ENCODE data around the gene NRP1.

Gene NRP1

DNA sequence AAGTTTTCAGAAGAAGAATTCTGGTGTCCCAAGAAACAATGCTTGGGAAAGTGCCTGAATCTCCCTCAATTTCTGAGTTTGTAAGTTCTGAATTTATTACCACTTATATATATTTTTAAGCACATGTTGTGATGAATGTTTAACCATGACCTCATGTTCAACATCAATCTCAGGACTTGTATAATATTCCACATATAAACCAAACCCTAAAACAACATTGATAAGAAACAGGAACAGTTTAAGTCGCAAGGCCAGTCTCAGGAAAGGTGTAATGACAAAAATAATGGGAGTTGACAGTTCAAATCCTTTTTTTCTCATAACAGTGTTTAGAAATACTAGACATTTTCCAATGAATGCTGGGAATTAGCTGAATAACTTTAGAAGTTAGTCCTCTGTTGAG lies 22.8 kb downstream of the NRP1 start:
- Histone ChIP-seq H2AK5ac (ENCODE audit: low read depth, low read length) (no peak overlapping the region), H3K18ac (ENCODE audit: low read length) (no peak overlapping the region), H3K4me2 (ENCODE audit: insufficient read depth, low read length, poor library complexity, severe bottlenecking) (no peak overlapping the region), H3K36me3 (replicated peaks in 1 of 2; ENCODE audit: control insufficient read depth in 2 of 2, insufficient read depth in 2 of 2, low read length in 2 of 2) (peaks cover 0 to 75% of the 10 kb centered on the region in 2 donors), H3K14ac (ENCODE audit: low read length) (no peak overlapping the region), H3K27ac (replicated peaks; ENCODE audit: low read length) (no peak overlapping the region), H3K27me3 (ENCODE audit: control insufficient read depth in 3 of 3, insufficient read depth in 3 of 3, low read depth in 1 of 3, low read length in 3 of 3) (no peaks in the 10 kb centered on the region), H3K9ac (ENCODE audit: low read depth, low read length, poor library complexity) (no peak overlapping the region), H3K4ac (ENCODE audit: low read length) (no peak overlapping the region), H2BK5ac (ENCODE audit: low read length) (no peak overlapping the region), H4K91ac (ENCODE audit: low read depth, low read length, poor library complexity) (no peak overlapping the region), H2BK120ac (ENCODE audit: low read depth, low read length) (no peak overlapping the region), H2BK15ac (ENCODE audit: low read length) (no peak overlapping the region), H2BK12ac (ENCODE audit: low read length) (no peak overlapping the region), H4K8ac (ENCODE audit: low read depth, low read length) (no peak overlapping the region), H3K4me1 (ENCODE audit: control insufficient read depth in 2 of 2, insufficient read depth in 1 of 2, low read depth in 1 of 2, low read length in 2 of 2) (peaks cover 2 to 6% of the 10 kb centered on the region in 2 donors), H3K23ac (ENCODE audit: low read depth, low read length, poor library complexity) (no peak overlapping the region), H3K79me1 (ENCODE audit: low read depth, low read length) (no peaks in the 10 kb centered on the region), H3K4me3 (ENCODE audit: low read length in 2 of 2) (no peak overlapping the region), H2AFZ (ENCODE audit: low read length) (no peak overlapping the region), H3K9me3 (replicated peaks in 1 of 2; ENCODE audit: control insufficient read depth in 2 of 2, insufficient read depth in 1 of 2, low read depth in 1 of 2, low read length in 2 of 2) (peaks cover 0 to 34% of the 10 kb centered on the region in 2 donors)
- no CpG with 5 or more reads among the region's 1 CpG for WGBS, 2 donors (ENCODE audit: extremely low coverage in 2 of 2, insufficient read length in 2 of 2, insufficient replicate concordance in 1 of 2)
- DNase-seq (ENCODE audit: low spot score): no peak

DNA sequence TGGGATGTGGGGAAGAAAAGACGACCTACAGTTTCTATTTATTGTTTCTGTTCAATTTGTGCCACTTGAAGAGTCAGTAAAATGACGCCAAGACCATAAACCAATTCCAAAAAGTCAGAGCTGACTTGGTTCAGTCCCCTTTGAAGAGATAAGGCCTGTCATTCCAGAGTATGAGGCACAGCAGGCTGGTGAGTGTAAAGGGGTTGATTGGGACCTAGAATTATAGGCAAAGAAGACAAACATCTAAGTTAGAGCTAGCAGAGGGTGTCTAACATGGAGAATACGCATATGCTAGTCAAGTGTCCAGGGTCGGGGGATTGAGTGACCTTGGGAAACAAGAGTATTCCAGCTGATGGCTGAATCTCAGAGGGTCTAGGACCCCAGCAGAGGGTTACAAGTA lies 23.6 kb downstream of the NRP1 start:
- Histone ChIP-seq H2AFZ (ENCODE audit: low read length) (no peak overlapping the region), H2BK12ac (ENCODE audit: low read length) (no peak overlapping the region), H3K27ac (replicated peaks; ENCODE audit: low read length) (no peak overlapping the region), H2AK5ac (ENCODE audit: low read depth, low read length) (no peak overlapping the region), H4K8ac (ENCODE audit: low read depth, low read length) (no peak overlapping the region), H3K79me1 (ENCODE audit: low read depth, low read length) (no peaks in the 10 kb centered on the region), H2BK120ac (ENCODE audit: low read depth, low read length) (no peak overlapping the region), H3K4ac (ENCODE audit: low read length) (no peak overlapping the region), H3K14ac (ENCODE audit: low read length) (no peak overlapping the region), H3K4me2 (ENCODE audit: insufficient read depth, low read length, poor library complexity, severe bottlenecking) (no peak overlapping the region), H3K4me3 (ENCODE audit: low read length in 2 of 2) (no peak overlapping the region), H3K36me3 (replicated peaks in 1 of 2; ENCODE audit: control insufficient read depth in 2 of 2, insufficient read depth in 2 of 2, low read length in 2 of 2) (peaks cover 0 to 67% of the 10 kb centered on the region in 2 donors), H4K91ac (ENCODE audit: low read depth, low read length, poor library complexity) (no peak overlapping the region), H3K23ac (ENCODE audit: low read depth, low read length, poor library complexity) (no peak overlapping the region), H3K4me1 (ENCODE audit: control insufficient read depth in 2 of 2, insufficient read depth in 1 of 2, low read depth in 1 of 2, low read length in 2 of 2) (peaks cover 3 to 12% of the 10 kb centered on the region in 2 donors), H3K9me3 (replicated peaks in 1 of 2; ENCODE audit: control insufficient read depth in 2 of 2, insufficient read depth in 1 of 2, low read depth in 1 of 2, low read length in 2 of 2) (peaks cover 0 to 34% of the 10 kb centered on the region in 2 donors), H3K18ac (ENCODE audit: low read length) (no peak overlapping the region), H2BK5ac (ENCODE audit: low read length) (no peak overlapping the region), H2BK15ac (ENCODE audit: low read length) (no peak overlapping the region), H3K9ac (ENCODE audit: low read depth, low read length, poor library complexity) (no peak overlapping the region), H3K27me3 (ENCODE audit: control insufficient read depth in 3 of 3, insufficient read depth in 3 of 3, low read depth in 1 of 3, low read length in 3 of 3) (no peaks in the 10 kb centered on the region)
- WGBS, 2 donors (ENCODE audit: extremely low coverage in 2 of 2, insufficient read length in 2 of 2, insufficient replicate concordance in 1 of 2): no CpG with 5 or more reads among the region's 4 CpGs
- DNase-seq (ENCODE audit: low spot score): no peak

DNA sequence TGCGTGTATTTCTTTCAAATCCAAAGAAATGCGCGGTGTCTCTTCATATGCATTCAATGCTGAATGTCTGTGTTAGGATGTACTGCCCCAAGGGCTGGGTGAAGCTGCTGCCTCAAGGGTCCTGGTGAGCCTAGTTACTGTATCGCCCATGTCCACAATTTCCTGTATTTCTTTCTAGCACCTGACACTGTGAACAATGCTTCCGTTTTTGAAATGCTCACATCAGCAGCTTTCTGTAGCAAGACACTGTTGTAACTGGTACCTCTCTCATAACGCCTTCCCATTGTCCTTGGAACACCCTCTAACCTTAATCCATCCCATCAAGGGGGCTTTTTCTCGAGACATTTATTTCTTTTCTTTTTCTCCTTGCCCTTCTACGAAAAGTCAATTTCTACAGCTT lies 25.1 kb downstream of the NRP1 start:
- Histone ChIP-seq H2BK15ac (ENCODE audit: low read length) (no peak overlapping the region), H2AK5ac (ENCODE audit: low read depth, low read length) (no peak overlapping the region), H3K79me1 (ENCODE audit: low read depth, low read length) (no peaks in the 10 kb centered on the region), H3K4me3 (ENCODE audit: low read length in 2 of 2) (no peak overlapping the region), H3K4me2 (ENCODE audit: insufficient read depth, low read length, poor library complexity, severe bottlenecking) (no peak overlapping the region), H2BK12ac (ENCODE audit: low read length) (no peak overlapping the region), H3K4ac (ENCODE audit: low read length) (no peak overlapping the region), H3K27me3 (ENCODE audit: control insufficient read depth in 3 of 3, insufficient read depth in 3 of 3, low read depth in 1 of 3, low read length in 3 of 3) (no peaks in the 10 kb centered on the region), H3K9ac (ENCODE audit: low read depth, low read length, poor library complexity) (no peak overlapping the region), H3K14ac (ENCODE audit: low read length) (no peak overlapping the region), H2AFZ (ENCODE audit: low read length) (no peak overlapping the region), H3K27ac (replicated peaks; ENCODE audit: low read length) (no peak overlapping the region), H3K23ac (ENCODE audit: low read depth, low read length, poor library complexity) (no peak overlapping the region), H4K8ac (ENCODE audit: low read depth, low read length) (no peak overlapping the region), H3K36me3 (replicated peaks in 1 of 2; ENCODE audit: control insufficient read depth in 2 of 2, insufficient read depth in 2 of 2, low read length in 2 of 2) (peaks cover 0 to 64% of the 10 kb centered on the region in 2 donors), H2BK120ac (ENCODE audit: low read depth, low read length) (no peak overlapping the region), H3K18ac (ENCODE audit: low read length) (no peak overlapping the region), H4K91ac (ENCODE audit: low read depth, low read length, poor library complexity) (no peak overlapping the region), H3K4me1 (ENCODE audit: control insufficient read depth in 2 of 2, insufficient read depth in 1 of 2, low read depth in 1 of 2, low read length in 2 of 2) (peaks cover 6 to 16% of the 10 kb centered on the region in 2 donors), H2BK5ac (ENCODE audit: low read length) (no peak overlapping the region), H3K9me3 (replicated peaks in 1 of 2; ENCODE audit: control insufficient read depth in 2 of 2, insufficient read depth in 1 of 2, low read depth in 1 of 2, low read length in 2 of 2) (peaks cover 0 to 26% of the 10 kb centered on the region in 2 donors)
- no peak for DNase-seq (ENCODE audit: low spot score)
- no CpG with 5 or more reads among the region's 8 CpGs for WGBS, 2 donors (ENCODE audit: extremely low coverage in 2 of 2, insufficient read length in 2 of 2, insufficient replicate concordance in 1 of 2)

DNA sequence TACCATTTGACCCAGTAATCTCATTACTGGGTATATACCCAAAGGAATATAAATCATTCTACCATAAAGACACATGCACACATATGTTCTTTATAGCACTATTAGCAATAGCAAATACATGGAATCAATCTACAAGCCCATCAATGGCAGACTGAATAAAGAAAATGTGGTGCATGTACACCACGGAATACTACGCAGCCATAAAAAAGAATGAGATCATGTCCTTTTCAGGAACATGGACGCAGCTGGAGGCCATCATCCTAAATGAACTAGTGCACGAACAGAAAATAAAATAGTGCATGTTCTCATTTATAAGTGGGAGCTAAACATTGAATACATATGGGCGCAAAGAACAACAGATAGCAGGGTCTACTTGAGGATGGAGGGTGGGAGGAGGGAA lies 26.6 kb downstream of the NRP1 start:
- Histone ChIP-seq H3K9ac (ENCODE audit: low read depth, low read length, poor library complexity) (no peak overlapping the region), H3K36me3 (replicated peaks in 1 of 2; ENCODE audit: control insufficient read depth in 2 of 2, insufficient read depth in 2 of 2, low read length in 2 of 2) (peaks cover 0 to 65% of the 10 kb centered on the region in 2 donors), H2BK15ac (ENCODE audit: low read length) (no peak overlapping the region), H2BK5ac (ENCODE audit: low read length) (no peak overlapping the region), H4K8ac (ENCODE audit: low read depth, low read length) (no peak overlapping the region), H3K4me2 (ENCODE audit: insufficient read depth, low read length, poor library complexity, severe bottlenecking) (no peak overlapping the region), H3K79me1 (ENCODE audit: low read depth, low read length) (no peaks in the 10 kb centered on the region), H3K18ac (ENCODE audit: low read length) (no peak overlapping the region), H3K9me3 (replicated peaks in 1 of 2; ENCODE audit: control insufficient read depth in 2 of 2, insufficient read depth in 1 of 2, low read depth in 1 of 2, low read length in 2 of 2) (peaks cover 0 to 12% of the 10 kb centered on the region in 2 donors), H3K14ac (ENCODE audit: low read length) (no peak overlapping the region), H3K23ac (ENCODE audit: low read depth, low read length, poor library complexity) (no peak overlapping the region), H2AFZ (ENCODE audit: low read length) (no peak overlapping the region), H3K27me3 (ENCODE audit: control insufficient read depth in 3 of 3, insufficient read depth in 3 of 3, low read depth in 1 of 3, low read length in 3 of 3) (no peaks in the 10 kb centered on the region), H2AK5ac (ENCODE audit: low read depth, low read length) (no peak overlapping the region), H3K27ac (replicated peaks; ENCODE audit: low read length) (no peak overlapping the region), H3K4ac (ENCODE audit: low read length) (no peak overlapping the region), H2BK120ac (ENCODE audit: low read depth, low read length) (no peak overlapping the region), H3K4me1 (ENCODE audit: control insufficient read depth in 2 of 2, insufficient read depth in 1 of 2, low read depth in 1 of 2, low read length in 2 of 2) (peaks cover 6 to 22% of the 10 kb centered on the region in 2 donors), H2BK12ac (ENCODE audit: low read length) (no peak overlapping the region), H3K4me3 (ENCODE audit: low read length in 2 of 2) (no peak overlapping the region), H4K91ac (ENCODE audit: low read depth, low read length, poor library complexity) (no peak overlapping the region)
- DNase-seq (ENCODE audit: low spot score): no peak
- no CpG with 5 or more reads among the region's 5 CpGs for WGBS, 2 donors (ENCODE audit: extremely low coverage in 2 of 2, insufficient read length in 2 of 2, insufficient replicate concordance in 1 of 2)

All from neuronal stem cell (in vitro differentiated cells).